Hematopoietic multipotent progenitor cell treated with erythropoietin and hydrocortisone succinate and interleukin-3 and kit ligand, for 6 days (in vitro differentiated cells): Measurements from ENCODE around the gene PNLIPRP2.

ENCODE experiments used
- DNase-seq: peaks from one replicate; pipeline ENCODE4 v3.0.0-alpha.2; 2015

Gene PNLIPRP2

GRCh38 chr10:116613471-116613870 lies 7.3 kb upstream of the PNLIPRP2 start:
- no peak for DNase-seq

GRCh38 chr10:116614796-116615195 lies 6.0 kb upstream of the PNLIPRP2 start:
- DNase-seq = no peak

GRCh38 chr10:116615199-116615776 lies 5.5 kb upstream of the PNLIPRP2 start:
- DNase-seq = no peak

- DNase-seq = no peak
Measured at GRCh38 chr10:116621476-116621875, 723 bp downstream of the PNLIPRP2 start.

GRCh38 chr10:116621934-116622655 lies 1.3 kb downstream of the PNLIPRP2 start:
- no peak for DNase-seq

GRCh38 chr10:116625845-116626244 lies 5.1 kb downstream of the PNLIPRP2 start:
- no peak for DNase-seq

- DNase-seq = no peak
Measured at GRCh38 chr10:116626815-116627214, 6.1 kb downstream of the PNLIPRP2 start.

GRCh38 chr10:116627386-116627933 lies 6.7 kb downstream of the PNLIPRP2 start:
- peak; percentile 5 for DNase-seq

- DNase-seq = no peak
Measured at GRCh38 chr10:116629340-116629739, 8.6 kb downstream of the PNLIPRP2 start.

- DNase-seq = no peak
Measured at GRCh38 chr10:116630020-116630419, 9.3 kb downstream of the PNLIPRP2 start.

GRCh38 chr10:116631871-116632295 lies 11.1 kb downstream of the PNLIPRP2 start:
- DNase-seq = no peak

GRCh38 chr10:116632596-116633215 lies 12.0 kb downstream of the PNLIPRP2 start:
- DNase-seq = no peak

- no peak for DNase-seq
Measured at GRCh38 chr10:116633216-116633600, 12.5 kb downstream of the PNLIPRP2 start.

- DNase-seq = no peak
Measured at GRCh38 chr10:116634126-116634975, 13.6 kb downstream of the PNLIPRP2 start.

GRCh38 chr10:116636385-116636784 lies 15.6 kb downstream of the PNLIPRP2 start:
- DNase-seq = no peak

GRCh38 chr10:116636976-116637375 lies 16.2 kb downstream of the PNLIPRP2 start:
- DNase-seq = no peak

- DNase-seq = no peak
Measured at GRCh38 chr10:116637830-116638229, 17.1 kb downstream of the PNLIPRP2 start.

- no peak for DNase-seq
Measured at GRCh38 chr10:116646502-116646901, 25.7 kb downstream of the PNLIPRP2 start.

- no peak for DNase-seq
Measured at GRCh38 chr10:116648903-116649302, 28.1 kb downstream of the PNLIPRP2 start.

- DNase-seq = no peak
Measured at GRCh38 chr10:116653885-116654284, 33.1 kb downstream of the PNLIPRP2 start.

GRCh38 chr10:116654816-116655215 lies 34.1 kb downstream of the PNLIPRP2 start:
- peak; percentile 35 for DNase-seq

- DNase-seq = no peak
Measured at GRCh38 chr10:116655568-116655967, 34.8 kb downstream of the PNLIPRP2 start.

GRCh38 chr10:116656044-116656443 lies 35.3 kb downstream of the PNLIPRP2 start:
- no peak for DNase-seq
